ENCODE data around the gene KLF14. TPM values are rescaled to one million over a fixed set of nuclear protein-coding genes. Genes with fewer than 3 reads are reported as not detected.

KLF14 gene
- total and polyA plus RNA-seq, 3 experiments from 2014 or later = not detected

Other genes with a start within 250 kb of the KLF14 start
- gene MEST, start 242.1 kb downstream of the KLF14 start, total RNA-seq = 1 to 10 TPM; 1.8 to 2.7 TPM
- gene MEST, start 242.1 kb downstream of the KLF14 start, polyA plus RNA-seq = 4.3 TPM
- gene COPG2, start 65.5 kb downstream of the KLF14 start, total RNA-seq = 10 to 100 TPM; 23.6 to 23.7 TPM
- gene COPG2, start 65.5 kb downstream of the KLF14 start, polyA plus RNA-seq = 1.4 TPM
- gene TSGA13, start 47.7 kb downstream of the KLF14 start, total RNA-seq = not detected
- gene TSGA13, start 47.7 kb downstream of the KLF14 start, polyA plus RNA-seq = not detected

Data from CD8-positive, alpha-beta memory T cell (primary cell).